Osteocyte (in vitro differentiated cells): ENCODE data around the gene FITM1. TPM values are rescaled to one million over a fixed set of nuclear protein-coding genes. Genes with fewer than 3 reads are reported as not detected.

Experiments
- DNase-seq: peaks from one replicate; pipeline ENCODE4 v3.0.0; 2021; ENCODE audit warnings: mixed read lengths; ENCODE audit not compliant: unreplicated experiment; ENCODE audit errors: extremely low spot score
- H3K27ac Mint-ChIP-seq: one replicate; pipeline ENCODE4 v1.8.0; 2021; ENCODE audit warnings: mild to moderate bottlenecking, mixed read lengths; ENCODE audit not compliant: unreplicated experiment
- H3K27me3 Mint-ChIP-seq: one replicate; pipeline ENCODE4 v1.8.0; 2021; ENCODE audit warnings: mixed read lengths; ENCODE audit not compliant: unreplicated experiment
- H3K36me3 Mint-ChIP-seq: one replicate; pipeline ENCODE4 v1.8.0; 2021; ENCODE audit warnings: mixed read lengths; ENCODE audit not compliant: unreplicated experiment
- H3K4me1 Mint-ChIP-seq: one replicate; pipeline ENCODE4 v1.8.0; 2021; ENCODE audit warnings: mixed read lengths; ENCODE audit not compliant: unreplicated experiment
- H3K4me3 Mint-ChIP-seq: one replicate; pipeline ENCODE4 v1.8.0; 2021; ENCODE audit warnings: mild to moderate bottlenecking, moderate library complexity, mixed read lengths; ENCODE audit not compliant: unreplicated experiment
- H3K9me3 Mint-ChIP-seq: one replicate; pipeline ENCODE4 v1.8.0; 2021; ENCODE audit warnings: mixed read lengths; ENCODE audit not compliant: unreplicated experiment
- total RNA-seq: library from RNA; stranded (reverse); gene quantifications from 2 replicates; pipeline ENCODE4 v1.2.1, GENCODE V29; 2021
- TF ChIP-seq, protein P1 (sequence below): fragments of 200-600 bp; sonication (generic); IDR thresholded peaks from 2 replicates; pipeline ENCODE4 v1.5.0; 2021; ENCODE audit warnings: antibody characterized with exemption, mild to moderate bottlenecking, moderate library complexity

The FITM1 gene
- total RNA-seq, 1 donor from 2014 or later: 0.73 TPM

- no peaks in the 10 kb centered on the region for H3K9me3 Mint-ChIP-seq
- DNase-seq: no peak
- peaks cover 31% of the 10 kb centered on the region for H3K36me3 Mint-ChIP-seq
- TF ChIP-seq, protein P1, sequence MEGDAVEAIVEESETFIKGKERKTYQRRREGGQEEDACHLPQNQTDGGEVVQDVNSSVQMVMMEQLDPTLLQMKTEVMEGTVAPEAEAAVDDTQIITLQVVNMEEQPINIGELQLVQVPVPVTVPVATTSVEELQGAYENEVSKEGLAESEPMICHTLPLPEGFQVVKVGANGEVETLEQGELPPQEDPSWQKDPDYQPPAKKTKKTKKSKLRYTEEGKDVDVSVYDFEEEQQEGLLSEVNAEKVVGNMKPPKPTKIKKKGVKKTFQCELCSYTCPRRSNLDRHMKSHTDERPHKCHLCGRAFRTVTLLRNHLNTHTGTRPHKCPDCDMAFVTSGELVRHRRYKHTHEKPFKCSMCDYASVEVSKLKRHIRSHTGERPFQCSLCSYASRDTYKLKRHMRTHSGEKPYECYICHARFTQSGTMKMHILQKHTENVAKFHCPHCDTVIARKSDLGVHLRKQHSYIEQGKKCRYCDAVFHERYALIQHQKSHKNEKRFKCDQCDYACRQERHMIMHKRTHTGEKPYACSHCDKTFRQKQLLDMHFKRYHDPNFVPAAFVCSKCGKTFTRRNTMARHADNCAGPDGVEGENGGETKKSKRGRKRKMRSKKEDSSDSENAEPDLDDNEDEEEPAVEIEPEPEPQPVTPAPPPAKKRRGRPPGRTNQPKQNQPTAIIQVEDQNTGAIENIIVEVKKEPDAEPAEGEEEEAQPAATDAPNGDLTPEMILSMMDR: no peak
- H3K27ac Mint-ChIP-seq: no peak overlapping the region
- no peak overlapping the region for H3K4me3 Mint-ChIP-seq
- peaks cover 17% of the 10 kb centered on the region for H3K4me1 Mint-ChIP-seq
- H3K27me3 Mint-ChIP-seq: no peaks in the 10 kb centered on the region
Observed at GRCh38 chr14:24150993-24151392, 20.5 kb downstream of the FITM1 start.

GRCh38 chr14:24151404-24152080 lies 21.1 kb downstream of the FITM1 start:
- Mint-ChIP-seq H3K27ac (no peak overlapping the region), H3K9me3 (no peaks in the 10 kb centered on the region), H3K4me1 (peaks cover 13% of the 10 kb centered on the region), H3K4me3 (no peak overlapping the region), H3K36me3 (peaks cover 31% of the 10 kb centered on the region), H3K27me3 (no peaks in the 10 kb centered on the region)
- no peak for DNase-seq
- TF ChIP-seq, protein P1: no peak

DNA sequence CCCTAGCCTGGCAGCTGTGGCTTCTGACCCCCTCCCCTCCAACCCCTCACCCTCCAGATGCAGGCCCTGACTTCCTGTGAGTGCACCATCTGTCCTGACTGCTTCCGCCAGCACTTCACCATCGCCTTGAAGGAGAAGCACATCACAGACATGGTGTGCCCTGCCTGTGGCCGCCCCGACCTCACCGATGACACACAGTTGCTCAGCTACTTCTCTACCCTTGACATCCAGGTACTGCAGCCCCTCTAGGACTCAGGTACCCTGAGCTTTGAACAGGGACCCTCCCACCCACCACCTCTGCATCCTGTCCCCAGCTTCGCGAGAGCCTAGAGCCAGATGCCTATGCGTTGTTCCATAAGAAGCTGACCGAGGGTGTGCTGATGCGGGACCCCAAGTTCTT lies 24.6 kb downstream of the FITM1 start:
- H3K27ac Mint-ChIP-seq: no peak overlapping the region
- no peak overlapping the region for H3K4me3 Mint-ChIP-seq
- TF ChIP-seq, protein P1: no peak
- H3K36me3 Mint-ChIP-seq: peaks cover 35% of the 10 kb centered on the region
- no peaks in the 10 kb centered on the region for H3K9me3 Mint-ChIP-seq
- H3K27me3 Mint-ChIP-seq: no peaks in the 10 kb centered on the region
- no peak for DNase-seq
- no peaks in the 10 kb centered on the region for H3K4me1 Mint-ChIP-seq

- Mint-ChIP-seq H3K9me3 (no peaks in the 10 kb centered on the region), H3K4me1 (peaks cover 11% of the 10 kb centered on the region), H3K27me3 (no peaks in the 10 kb centered on the region), H3K4me3 (no peak overlapping the region), H3K36me3 (peaks cover 25% of the 10 kb centered on the region), H3K27ac (no peak overlapping the region)
- TF ChIP-seq, protein P1: no peak
- DNase-seq: no peak
Observed at GRCh38 chr14:24156840-24157239, 26.4 kb downstream of the FITM1 start.

DNA sequence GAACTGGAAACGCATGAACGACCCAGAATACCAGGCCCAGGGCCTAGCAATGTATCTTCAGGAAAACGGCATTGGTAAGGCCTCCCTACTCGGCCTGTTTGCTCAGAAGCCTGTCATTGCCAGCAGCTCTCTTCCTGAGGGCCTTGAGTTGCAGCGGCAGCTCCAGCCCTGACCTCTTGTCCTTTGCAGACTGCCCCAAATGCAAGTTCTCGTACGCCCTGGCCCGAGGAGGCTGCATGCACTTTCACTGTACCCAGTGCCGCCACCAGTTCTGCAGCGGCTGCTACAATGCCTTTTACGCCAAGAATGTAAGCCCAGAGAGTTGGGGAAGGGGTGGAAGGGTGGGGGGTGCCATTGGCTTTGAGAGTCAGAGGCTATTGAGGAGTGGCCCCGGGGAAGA lies 26.9 kb downstream of the FITM1 start:
- no peak overlapping the region for H3K27ac Mint-ChIP-seq
- DNase-seq: no peak
- TF ChIP-seq, protein P1: no peak

More for the DNA sequence above, 26.9 kb downstream of the FITM1 start:
- H3K9me3 Mint-ChIP-seq: no peaks in the 10 kb centered on the region
- H3K4me3 Mint-ChIP-seq: no peak overlapping the region
- no peaks in the 10 kb centered on the region for H3K27me3 Mint-ChIP-seq
- peaks cover 16% of the 10 kb centered on the region for H3K4me1 Mint-ChIP-seq
- peaks cover 27% of the 10 kb centered on the region for H3K36me3 Mint-ChIP-seq
